COR-L47 (cell line): ENCODE results near the gene SELL.
"Not testable (repeated sequence)": the region's sequence is repeated elsewhere in the genome, so short reads cannot be mapped to it uniquely, and the experiment has no call there.

Experiments used
- DNase-seq: peaks from one replicate; lab custom pipeline; 2025; lab: John Stamatoyannopoulos, UW

SELL gene

DNA sequence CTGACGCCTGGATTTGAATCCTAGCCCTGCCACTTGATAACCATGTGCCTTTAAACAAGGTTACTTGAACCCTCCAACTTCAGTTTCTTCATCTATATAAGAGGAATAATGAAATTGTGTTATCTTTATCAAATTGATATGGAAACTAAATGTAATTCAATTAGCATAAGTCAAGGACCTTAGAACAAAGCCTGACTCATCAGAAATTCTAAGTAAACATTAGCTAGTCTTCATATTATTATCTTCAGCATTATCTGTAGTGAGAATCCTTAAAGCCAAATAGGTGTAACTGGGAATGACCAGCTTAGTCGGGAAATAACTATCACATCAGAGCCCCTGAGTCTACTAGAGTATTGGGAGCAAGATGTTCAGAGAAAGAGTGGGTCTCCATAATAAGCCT, 6.6 kb downstream of the SELL start:
- no peak for DNase-seq

DNA sequence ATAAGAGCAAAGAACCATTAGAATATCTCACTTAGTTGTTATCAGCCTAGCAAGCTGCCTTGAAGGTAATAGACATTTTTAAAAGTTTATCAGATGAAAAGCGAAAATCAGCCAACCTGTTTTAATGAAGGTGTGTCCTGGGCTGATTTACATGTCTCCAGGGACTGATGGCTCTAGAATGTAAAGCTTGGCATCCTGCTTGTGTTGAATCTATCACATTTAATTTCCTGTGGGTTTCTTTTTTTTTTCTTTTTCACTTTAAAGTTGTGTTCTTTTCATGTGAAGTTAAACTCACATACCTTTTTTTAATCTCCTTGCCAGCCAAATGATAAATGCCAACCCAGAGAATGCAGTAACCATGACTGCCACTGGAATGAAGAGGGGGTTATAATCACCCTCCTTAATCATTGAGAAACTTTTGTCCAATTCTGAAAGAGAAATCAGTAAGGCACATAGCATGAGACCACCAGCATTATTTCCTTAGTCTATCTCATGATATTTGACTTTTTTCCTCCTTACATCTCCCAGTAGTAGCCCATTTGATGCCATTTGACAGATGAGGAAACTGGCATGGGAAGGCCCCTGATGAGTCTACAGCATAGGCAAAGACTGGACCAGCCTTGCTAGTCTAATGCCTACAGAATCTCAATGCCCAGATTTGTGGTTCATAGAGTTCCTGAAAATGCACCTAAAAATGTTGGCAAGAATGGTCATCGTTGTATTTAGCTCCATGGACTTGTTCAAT, 10.0 kb downstream of the SELL start:
- no peak for DNase-seq

DNA sequence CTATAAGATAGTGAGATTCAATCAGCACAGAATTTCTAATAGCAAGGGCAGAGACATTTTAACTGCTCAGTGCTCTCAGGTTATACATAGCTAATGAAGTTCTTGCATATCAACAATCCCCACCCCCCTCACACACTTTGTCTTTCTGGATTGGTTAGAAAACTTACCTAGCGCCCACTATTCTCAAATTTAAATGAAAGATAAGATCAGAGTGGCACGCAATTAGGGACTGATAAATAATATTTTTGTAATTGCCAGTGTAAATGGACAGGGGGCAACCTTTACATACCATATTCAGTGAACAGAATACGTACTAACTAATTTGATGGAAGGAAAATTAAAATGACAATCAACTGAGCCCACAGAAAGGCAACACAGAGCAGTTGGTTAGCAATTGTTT, 11.7 kb downstream of the SELL start:
- DNase-seq, result no peak

DNA sequence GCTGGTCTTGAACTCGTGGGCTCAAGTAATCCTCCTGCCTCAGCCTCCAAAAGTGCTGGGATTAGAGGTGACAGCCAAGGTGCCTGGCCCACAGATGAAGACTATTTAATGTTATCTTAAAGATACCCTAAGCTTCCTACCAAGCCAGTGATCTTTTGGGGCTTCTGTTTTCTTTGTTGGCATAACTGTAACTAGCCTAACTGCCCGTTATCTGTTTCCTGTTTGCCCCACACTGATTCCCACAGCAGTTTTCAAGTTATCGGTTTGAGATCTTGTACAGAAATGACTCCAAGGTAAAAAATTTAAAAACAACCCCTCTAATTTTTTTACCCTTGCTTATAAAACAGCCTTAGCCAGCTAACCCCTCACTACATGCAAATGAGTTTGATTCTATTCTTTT, 12.4 kb downstream of the SELL start:
- no peak for DNase-seq

DNA sequence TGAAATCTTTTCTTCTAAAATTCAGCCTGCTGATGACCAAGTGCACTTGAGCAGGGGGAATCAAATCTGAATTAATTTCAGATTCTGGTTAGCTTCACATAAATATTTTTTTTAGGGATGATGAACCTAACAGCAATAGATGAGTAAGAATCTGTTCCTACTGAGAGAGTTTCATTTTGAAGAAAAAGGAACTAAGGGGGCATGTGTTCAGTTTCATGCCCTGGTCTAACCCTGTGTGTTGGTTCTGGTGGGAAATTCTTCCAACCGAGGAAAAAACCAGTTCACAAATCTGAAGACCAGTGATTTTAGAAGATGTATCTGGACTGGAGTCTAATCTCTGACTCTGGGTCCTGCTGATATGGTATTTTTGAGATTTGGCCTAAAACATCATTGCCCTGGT, 13.7 kb downstream of the SELL start:
- DNase-seq, result no peak

DNA sequence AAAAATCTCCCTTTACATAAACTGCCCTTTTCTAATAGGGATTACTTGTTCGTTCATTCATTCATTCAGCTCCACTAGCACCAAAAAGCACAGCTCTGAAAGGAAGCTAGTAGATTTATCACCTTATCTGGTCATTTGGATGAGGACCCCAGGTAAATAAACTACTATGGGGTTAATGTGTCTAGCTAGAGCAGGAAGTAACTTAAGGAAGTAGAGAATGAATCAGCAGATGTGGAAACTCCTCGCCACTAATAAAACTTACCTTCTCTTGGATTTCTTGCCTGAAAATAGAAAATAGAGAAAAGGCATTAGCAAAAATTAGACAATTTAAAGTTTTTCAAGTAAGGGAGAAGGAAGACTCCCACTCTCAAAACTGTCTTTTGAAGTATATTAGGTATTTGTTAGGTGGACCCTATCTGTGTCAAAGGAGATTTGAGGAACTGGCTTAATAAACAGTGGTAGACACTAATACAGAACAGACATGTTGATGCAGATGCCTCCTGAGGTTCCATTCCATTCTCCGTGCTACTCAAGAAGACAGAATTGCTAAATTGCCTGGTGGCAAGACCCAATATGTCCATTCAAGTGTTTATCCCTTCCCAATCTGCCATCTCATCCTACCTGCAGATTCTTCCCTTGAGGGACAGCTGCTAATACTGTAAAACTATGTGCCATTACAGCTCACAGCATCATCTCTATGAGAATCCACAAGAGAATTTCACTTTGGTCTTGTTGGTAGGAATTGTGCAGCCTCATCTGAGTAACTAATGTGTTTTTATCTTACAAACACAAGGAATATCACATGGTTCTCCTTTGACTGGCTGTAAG, 14.9 kb downstream of the SELL start:
- no peak for DNase-seq

DNA sequence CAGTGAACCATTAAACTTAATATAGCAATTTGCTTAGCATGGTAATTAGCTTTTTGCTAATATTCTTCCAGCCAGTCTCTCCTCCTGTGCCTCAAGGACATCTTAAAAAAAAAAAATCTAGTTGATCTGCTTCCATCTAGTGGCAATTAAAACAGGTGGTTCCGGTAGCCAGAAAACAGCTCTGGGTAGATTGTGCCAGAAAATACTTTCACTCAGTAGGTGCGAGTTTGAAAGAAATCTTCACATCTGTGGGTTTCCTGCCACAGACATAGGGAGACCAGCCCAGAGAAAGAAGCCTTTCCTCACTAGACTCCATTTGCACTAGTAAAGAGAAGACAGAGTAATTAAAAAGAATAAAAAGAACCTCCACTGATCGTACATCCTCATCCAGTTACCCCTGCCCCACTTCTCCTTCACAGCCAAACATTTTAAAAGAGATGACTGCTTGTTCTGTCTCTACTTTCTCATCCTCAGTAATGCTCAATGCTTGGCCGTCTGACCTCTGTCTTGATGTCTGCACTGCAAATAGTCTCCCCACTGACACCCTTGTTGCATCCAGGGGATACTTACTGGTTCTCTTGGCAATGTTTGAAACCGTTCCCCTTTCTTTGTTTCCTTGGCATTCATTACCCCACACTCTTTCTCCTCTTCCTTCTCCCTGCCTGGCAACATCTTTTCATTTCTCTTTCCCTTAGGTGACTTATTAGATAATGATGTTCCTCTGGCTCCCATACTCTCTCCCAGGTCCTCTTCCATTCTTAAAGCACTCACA, 16.9 kb downstream of the SELL start:
- DNase-seq, result no peak

DNA sequence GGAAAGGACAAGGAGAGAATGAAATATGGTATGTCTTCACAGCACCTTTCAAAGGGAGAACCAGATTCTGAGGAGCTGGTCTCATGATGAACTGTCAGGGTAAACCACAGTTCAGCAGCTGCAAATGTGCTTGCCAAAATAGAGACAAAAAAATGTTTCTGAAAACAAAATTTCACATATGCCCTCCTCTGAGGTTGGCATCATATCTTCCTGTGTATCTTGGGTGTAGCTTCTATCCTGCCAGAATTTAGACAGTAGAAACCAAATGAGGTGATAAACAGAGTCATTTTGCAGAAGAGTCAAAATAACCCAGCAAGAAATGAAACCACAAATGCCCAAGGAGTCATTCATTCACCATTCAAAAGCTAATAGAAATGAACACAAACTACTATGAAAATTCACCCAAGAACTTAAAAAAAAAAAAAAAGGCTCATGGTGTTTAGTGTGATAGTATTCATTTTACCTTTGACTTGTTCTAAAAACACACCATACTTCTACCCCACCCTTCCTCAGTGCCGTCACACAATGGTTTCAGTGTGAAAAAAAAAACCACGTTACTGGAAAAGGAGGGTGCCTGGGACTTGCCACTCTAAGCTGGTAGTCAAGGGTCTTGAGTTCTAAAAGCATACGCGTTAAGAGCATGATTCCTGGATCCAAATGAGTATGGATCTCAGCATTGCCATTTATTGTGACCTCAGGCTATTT, 18.5 kb downstream of the SELL start:
- no peak for DNase-seq

DNA sequence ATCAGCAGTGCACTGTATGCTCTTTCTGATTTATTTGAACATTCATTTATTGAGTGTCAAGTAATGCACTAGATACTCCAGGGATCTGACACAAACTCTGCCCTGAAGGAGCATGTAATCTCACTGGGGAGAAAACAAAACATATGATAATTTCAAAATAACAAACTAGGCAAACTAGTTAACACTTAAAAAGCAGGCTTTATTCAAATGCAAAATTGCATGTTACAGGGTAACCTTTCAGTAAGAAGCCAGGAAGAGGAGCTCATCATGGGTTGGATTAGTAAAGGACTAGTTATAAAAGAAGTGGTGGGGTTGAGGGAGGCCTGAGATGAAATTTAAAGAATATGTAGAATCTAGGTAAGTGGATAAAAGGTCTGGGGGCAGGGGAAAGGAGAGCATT, 20.9 kb downstream of the SELL start:
- no peak for DNase-seq

DNA sequence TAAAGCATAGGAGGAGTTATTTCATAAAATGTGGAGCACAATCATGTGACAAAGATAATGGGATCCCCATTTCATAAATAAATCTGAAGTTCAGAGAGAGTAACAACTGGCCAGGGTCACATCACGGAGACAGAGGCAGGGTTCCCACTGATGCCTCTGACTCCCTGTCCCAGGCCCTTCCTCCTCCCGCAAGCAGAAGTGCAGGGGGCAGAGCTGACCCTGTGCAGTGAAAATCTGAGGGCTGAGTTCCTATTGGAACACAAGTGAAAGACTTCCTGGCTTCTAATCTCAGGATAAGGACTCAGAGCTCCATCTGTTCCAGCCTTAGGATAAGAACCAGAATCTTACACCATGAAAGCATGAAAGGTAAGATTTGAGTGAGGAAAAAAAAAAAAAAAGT, 22.0 kb downstream of the SELL start:
- DNase-seq, result no peak

DNA sequence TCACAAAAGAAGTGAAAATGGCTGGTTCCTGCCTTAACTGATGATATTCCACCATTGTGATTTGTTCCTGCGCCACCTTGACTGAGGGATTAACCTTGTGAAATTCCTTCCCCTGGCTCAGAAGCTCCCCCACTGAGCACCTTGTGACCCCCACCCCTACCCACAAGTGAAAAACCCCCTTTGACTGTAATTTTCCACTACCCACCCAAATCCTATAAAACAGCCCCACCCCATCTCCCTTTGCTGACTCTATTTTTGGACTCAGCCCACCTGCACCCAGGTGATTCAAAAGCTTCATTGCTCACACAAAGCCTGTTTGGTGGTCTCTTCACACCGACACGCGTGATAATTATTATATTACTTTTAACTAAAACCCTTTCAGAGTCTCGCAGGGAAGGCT, 23.0 kb downstream of the SELL start:
- not testable (repeated sequence) for DNase-seq

DNA sequence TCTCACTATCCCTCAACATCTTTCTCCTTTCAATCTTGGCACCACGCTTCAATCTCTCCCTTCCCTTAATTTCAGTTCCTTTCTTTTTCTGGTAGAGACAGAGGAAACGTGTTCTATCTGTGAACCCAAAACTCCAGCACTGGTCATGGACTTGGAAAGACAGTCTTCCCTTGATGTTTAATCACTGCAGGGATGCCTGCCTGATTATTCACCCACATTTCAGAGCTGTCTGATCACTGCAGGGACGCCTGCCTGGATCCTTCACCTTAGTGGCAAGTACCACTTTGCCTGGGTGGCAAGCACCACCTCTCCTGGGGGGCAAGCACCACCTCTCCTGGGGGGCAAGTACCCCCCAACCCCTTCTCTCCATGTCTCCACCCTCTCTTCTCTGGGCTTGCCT, 27.8 kb downstream of the SELL start:
- no peak for DNase-seq

DNA sequence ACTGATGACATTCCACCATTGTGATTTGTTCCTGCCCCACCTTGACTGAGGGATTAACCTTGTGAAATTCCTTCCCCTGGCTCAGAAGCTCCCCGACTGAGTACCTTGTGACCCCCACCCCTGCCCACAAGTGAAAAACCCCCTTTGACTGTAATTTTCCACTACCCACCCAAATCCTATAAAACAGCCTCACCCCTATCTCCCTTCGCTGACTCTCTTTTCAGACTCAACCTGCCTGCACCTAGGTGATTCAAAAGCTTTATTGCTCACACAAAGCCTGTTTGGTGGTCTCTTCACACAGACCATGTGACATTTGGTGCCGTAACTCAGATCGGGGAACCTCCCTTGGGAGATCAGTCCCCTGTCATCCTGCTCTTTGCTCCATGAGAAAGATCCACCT, 28.3 kb downstream of the SELL start:
- not testable (repeated sequence) for DNase-seq

DNA sequence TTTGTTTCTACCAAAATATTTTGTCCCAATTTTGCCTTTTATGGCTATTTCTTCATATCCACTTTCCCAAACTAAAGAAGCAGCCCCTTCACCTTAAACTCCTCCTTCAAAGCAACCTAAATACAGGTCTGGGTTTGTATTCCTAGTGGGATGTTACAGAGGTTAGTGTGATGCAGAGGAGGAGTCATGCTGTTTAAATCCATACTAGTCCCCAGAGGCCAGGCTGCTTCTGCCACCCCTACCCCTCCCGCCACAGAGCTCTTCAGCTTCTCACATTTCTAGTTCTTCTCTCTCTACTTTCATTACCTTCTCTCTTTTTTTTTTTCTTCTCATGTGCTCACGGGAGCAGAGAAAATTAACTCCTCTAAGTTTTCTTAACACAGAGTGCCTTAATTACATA, 29.3 kb downstream of the SELL start:
- no peak for DNase-seq

DNA sequence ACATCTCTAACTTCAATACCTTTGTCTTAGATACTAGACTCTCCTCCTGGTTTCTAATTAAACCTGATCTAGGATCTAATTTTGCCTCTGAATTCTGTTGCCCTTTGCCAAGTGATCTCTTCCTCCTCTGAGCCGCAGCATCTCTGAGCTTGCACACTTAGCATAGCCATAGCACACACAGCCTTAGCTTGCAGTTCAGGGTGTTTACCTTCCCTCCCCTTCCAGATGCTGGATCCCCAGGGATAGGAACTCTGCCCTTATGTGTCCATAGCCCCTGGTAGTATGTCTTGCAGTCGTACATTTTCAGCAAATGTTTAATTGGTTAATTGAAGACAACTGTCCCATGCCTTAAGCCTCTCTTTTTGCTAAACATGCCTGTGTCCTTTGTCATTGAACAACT, 30.3 kb downstream of the SELL start:
- DNase-seq, result no peak

DNA sequence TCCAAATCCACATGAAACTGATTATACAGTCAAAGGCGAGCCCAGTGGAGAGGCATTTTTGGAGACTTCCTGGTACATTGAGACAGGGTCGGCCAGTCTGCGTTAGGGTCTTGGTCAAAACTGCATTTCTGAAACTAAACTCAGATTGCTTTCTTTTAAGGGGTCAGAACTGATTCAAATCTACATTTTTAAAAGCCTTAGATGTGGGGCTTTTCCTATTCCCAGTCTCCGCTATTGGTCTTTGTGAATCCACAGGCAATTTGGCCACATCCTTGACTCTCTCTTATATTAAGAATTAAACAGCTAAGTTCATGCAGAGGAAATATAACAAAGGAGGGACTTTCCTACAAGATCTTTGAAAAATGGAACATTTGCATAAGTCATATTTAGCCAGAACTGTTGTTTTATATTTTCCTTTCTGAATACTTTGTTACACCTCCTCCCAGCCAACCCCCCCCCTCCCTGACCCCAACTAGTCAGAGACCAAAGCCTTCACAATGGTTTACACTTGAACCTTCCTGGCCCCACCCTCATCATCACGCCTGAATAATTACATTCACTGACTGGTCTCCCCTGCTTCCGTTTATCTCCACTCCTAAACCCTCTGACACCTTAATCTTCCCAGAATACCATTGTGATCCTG, 30.9 kb downstream of the SELL start:
- DNase-seq, result no peak

DNA sequence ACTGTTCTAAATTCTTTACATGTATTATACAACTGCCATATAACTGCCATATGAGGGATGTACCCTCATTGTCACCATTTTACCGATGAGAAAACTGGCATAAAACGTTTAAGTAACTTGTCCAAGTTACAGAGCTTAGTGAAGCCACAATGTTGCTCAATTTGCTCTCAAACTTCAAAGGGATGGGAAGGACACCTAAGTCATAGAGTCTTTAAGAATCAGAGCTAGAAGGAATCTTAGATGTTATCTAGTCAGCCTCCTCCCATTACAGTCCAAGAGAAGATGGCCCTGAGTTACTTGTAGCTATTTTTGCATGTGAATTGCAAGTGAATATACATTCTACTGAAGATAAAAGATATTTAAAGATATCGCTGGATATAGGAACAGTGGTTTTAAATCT, 31.7 kb downstream of the SELL start:
- no peak for DNase-seq

DNA sequence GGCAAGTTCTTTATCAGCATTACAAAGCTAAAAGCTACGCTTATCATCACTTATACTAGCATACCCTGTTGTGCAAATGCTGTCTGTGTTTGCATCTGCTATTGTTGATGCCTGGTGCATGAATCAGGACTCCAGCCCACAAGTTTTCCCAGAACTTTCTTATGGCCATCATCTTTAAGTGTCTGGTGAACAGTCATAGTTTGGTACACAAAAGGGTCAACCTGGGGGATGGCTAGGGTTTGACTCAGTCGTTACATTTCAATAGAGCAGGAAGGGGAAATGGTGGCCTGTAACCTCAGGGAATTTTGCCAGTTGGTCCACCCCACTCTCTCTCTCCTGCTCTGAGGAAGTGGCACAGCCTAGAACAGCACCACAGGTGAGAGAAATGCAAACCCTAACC, 35.4 kb downstream of the SELL start:
- no peak for DNase-seq

DNA sequence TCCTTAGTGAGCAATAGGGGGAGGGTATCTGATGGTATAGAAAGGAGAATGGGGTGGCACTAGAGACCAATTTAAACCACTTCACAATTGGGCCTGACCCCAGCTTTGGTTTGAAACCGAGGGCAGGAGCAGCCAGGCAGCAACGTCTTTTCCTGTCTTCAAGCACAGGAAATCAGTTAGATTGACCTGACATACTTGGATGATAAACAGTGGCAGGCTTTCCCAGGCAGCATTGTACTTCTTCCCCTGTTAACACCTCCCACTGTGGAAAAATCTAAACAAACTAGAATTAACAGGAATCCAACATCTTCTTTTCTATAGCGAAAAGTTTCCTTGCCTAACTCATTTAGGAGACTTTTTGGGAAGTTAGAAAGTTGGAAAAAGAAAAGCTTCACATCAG, 40.6 kb downstream of the SELL start:
- no peak for DNase-seq

DNA sequence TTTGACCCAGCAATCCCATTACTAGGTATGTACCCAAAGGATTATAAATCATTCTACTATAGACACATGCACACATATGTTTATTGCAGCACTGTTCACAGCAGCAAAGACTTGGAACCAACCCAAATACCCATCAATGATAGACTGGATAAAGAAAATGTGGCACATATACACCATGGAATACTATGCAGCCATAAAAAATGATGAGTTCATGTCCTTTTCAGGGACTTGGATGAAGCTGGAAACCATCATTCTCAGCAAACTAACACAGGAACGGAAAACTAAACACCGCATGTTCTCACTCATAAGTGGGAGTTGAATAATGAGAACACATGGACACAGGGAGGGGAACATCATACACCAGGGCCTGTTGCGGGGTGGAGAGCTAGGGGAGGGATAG, 41.2 kb downstream of the SELL start:
- not testable (repeated sequence) for DNase-seq

DNA sequence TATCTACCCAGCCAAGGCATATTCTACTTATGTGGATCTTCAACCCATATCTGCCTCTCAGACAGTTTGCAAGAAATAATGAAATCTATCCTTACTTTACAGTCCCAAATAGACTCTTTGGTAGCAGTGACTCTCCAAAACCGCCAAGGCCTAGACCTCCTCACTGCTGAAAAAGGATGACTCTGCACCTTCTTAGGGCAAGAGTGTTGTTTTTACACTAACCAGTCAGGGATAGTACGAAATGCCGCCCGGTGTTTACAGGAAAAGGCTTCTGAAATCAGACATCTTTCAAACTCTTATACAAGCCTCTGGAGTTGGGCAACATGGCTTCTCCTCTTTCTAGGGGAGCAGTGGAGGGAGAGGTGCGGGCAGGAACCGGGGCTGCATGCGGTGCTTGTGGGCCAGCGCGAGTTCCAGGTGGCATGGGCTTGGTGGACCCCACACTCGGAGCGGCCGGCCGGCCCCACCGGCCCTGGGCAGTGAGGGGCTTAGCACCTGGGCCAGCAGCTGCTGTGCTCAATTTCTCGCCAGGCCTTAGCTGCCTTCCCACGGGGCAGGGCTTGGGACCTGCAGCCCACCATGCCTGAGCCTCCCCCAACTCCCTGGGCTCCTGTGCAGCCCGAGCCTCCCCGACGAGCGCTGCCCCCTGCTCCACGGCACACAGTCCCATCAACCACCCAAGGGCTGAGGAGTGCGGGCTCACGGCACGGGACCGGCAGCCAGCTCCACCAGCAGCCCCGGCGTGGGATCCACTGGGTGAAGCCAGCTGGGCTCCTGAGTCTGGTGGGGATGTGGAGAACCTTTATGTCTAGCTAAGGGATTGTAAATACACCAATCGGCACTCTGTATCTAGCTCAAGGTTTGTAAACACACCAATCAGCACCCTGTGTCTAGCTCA, 43.5 kb downstream of the SELL start:
- not testable (repeated sequence) for DNase-seq
